Measurements from ENCODE around the gene ITSN1.

Gene ITSN1

GRCh38 chr21:33811167-33812010 is 169.1 kb downstream of the ITSN1 start:
- peak; percentile 19 for DNase-seq (ENCODE audit: low spot score)

GRCh38 chr21:33813832-33814365 is 171.6 kb downstream of the ITSN1 start:
- DNase-seq (ENCODE audit: low spot score): no peak

GRCh38 chr21:33815143-33815707 is 172.9 kb downstream of the ITSN1 start:
- no peak for DNase-seq (ENCODE audit: low spot score)

- no peak for DNase-seq (ENCODE audit: low spot score)
Observed at GRCh38 chr21:33816174-33816573, 173.9 kb downstream of the ITSN1 start.

DNA sequence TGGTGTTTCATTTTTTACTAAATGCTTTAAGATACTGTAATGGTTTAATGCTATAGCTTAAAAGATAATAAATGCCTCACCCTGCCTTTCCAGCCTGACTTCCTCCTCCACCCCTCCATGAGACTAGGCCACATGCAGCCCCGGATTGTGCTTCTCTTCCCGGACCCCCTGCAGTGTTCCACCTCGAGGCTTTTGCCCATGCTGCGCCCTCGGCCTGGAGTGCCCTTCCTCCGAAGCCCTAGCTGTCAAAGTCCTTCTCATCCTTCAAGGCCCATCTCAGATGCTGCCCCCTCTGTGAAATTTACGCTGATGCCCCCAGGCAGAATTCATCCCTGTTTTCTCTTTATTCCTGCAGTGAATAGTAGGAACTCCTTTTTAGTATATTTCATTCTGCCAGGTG is 174.8 kb downstream of the ITSN1 start:
- DNase-seq (ENCODE audit: low spot score): no peak

- no peak for DNase-seq (ENCODE audit: low spot score)
Observed at GRCh38 chr21:33817663-33818451, 175.6 kb downstream of the ITSN1 start.

DNA sequence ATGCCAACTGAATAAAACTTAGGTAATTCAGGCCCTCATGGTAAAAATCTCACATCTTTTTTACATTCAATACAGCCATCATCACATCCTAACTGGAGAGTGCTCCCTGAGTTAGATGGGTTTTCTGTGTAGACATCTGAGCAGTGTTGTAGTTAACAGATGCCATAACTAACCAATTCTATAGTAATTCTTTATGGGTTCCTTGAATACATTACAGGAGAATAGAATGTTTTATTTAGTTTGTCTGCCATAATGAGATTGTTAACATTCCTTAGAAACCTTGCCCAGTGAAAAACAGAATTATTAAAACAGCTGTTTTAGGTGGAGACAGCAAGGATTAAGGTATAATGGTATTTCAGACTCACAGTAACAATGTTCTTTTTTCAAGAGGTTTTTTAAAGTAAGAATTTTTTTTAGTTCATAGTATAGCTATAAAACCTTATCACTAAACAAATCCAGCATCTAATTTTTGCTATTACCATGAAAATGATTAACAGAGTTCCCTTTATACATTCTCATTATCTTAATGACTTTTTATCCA is 178.0 kb downstream of the ITSN1 start:
- DNase-seq (ENCODE audit: low spot score): no peak

GRCh38 chr21:33820798-33821197 is 178.5 kb downstream of the ITSN1 start:
- no peak for DNase-seq (ENCODE audit: low spot score)

- DNase-seq (ENCODE audit: low spot score): no peak
Observed at GRCh38 chr21:33821503-33822322, 179.4 kb downstream of the ITSN1 start.

GRCh38 chr21:33824156-33824941 is 182.0 kb downstream of the ITSN1 start:
- no peak for DNase-seq (ENCODE audit: low spot score)

DNA sequence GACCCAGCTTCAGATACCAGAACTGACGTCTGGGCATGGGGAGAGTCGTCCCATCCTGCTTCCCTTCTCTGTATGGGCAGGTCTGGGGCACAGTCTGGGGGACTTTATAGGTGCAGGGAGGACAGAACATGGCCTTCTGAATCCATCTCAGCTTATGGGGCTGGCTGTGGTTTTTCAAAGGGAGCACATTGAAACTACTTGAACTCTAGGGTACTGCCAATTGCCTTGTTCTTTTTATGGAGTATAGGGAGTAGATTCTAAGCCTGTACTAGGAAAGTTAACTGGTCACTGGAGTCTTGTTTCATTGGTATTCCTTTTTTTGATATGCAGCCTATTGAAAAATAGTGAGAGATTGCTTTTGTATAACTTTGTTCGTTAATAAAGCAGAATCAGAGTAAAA is 183.1 kb downstream of the ITSN1 start:
- DNase-seq (ENCODE audit: low spot score): no peak

- DNase-seq (ENCODE audit: low spot score): peak; percentile 82
Observed at GRCh38 chr21:33825915-33826314, 183.6 kb downstream of the ITSN1 start.

GRCh38 chr21:33828083-33828482 is 185.8 kb downstream of the ITSN1 start:
- peak; percentile 25 for DNase-seq (ENCODE audit: low spot score)

- DNase-seq (ENCODE audit: low spot score): no peak
Observed at GRCh38 chr21:33828577-33828976, 186.3 kb downstream of the ITSN1 start.

DNA sequence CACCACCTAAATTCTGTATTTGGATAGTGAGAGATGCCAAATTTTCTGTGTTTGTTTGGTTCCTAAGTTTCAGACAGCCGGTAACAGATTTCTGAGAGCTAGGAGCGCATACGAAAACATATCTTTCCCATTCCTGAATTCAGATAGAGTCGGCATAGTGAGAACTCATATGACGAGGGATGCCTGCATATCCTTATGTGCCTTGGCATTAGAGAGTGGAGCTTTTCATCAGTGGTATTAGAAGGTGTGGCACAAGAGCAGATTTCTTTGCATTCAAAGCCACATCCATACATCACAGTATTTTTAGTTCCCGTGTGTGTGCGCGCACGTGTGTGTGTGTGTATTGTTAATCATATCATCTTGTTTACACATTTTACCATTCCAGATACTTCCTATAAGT is 187.5 kb downstream of the ITSN1 start:
- no peak for DNase-seq (ENCODE audit: low spot score)

DNA sequence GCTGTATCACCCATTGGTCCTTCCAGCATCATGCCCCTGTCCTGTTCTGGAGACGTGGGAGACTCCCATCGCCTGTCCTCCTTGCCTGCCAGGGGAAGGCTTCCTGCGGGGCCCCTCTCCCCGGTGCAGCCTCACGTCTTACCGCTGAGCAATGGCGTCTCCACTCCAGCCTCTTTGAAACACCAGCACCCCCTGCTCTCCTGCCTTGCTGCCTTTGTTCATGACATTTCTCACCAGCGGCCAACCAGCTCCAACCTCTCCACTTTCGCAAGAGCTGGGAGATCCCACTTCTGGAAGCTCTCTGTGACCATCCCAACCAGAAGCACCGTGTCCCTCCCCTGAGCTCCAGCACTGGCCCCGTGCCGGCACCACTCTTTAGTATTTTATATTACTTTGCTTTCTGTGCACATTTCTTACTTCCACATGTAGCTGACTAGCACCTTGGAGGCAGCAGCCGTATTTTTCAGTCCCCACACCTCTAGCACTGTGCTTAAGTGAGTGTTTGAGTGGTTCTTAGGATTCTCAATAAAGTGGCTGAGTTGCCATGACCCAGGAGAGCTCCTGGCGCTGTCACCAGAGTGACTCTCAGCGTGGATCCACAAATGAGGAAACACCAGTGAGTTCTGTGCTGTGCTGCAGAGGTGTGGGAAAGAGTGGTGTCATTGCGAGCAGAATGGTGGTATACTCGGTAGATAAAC is 189.8 kb downstream of the ITSN1 start:
- no peak for DNase-seq (ENCODE audit: low spot score)

DNA sequence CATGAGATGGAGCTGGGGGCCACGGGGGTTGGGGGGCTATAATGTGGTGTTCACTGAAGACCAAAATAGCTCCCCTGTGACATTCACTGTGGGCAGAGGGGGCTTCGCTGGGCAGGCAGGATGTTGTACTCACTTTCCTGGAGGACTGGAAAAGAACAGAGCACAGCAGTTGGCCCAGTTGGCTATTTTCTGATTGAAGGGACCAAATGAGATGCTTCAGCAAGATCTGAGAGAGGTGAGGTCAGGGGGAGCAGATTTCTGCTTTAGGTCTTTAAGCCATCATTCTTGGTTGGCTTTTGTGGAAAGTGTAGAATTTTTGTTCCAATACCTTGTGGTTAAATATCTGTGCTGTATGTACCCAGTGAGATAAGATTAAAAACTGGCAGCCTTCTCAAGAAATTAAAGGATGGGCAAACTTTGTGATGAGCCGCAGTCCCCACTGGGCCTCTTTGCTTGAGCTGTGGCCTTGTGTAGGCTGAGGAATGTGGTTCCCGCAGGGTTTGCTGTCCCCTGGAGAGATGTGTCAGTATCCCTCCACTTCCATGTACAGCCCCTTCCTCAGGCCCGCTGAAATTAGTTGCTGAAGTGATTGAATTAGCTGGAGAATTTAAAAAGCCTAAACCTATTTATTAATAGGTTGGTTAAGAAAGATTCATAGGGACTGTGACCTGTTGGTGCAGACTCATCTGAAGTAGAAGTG is 192.7 kb downstream of the ITSN1 start:
- DNase-seq (ENCODE audit: low spot score): no peak

DNA sequence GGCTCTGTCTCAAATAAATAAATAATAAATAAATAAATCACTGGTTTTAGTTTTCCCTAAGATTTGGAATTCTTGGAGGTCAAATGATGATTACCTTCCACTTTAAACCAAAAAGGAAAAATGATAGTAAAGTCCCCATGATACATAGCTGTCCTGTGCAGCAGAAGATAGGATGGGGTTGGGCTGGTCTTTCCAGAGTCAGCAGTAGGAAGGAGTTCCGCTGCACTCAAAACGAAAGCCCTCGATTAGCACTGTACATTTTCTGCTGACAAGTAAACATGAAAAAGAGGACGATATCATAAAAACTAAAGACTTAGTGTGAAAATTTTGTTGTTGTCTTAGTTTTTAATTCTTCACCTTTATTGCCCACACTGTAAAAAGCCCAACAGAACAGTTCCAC is 193.6 kb downstream of the ITSN1 start:
- DNase-seq (ENCODE audit: low spot score): no peak

DNA sequence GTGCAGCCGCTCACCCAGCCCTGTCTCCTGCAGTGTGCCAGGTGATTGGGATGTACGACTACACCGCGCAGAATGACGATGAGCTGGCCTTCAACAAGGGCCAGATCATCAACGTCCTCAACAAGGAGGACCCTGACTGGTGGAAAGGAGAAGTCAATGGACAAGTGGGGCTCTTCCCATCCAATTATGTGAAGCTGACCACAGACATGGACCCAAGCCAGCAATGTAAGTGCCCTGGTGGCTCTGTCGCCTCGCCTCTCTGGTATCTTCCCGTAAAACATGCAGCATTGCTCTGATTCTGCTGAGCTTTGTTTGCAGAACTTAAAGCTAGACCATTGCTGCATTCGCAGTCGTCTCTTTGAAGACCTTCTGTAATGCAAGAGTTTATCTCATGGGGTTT is 194.1 kb downstream of the ITSN1 start:
- DNase-seq (ENCODE audit: low spot score): no peak
